Erythroblast (primary cell): ENCODE measurements around the gene SERPINB1.

Experiments used
- DNase-seq, 2 experiments: peaks; one replicate each; lab custom pipeline; 2025; lab: John Stamatoyannopoulos, UW
- GATA1 ChIP-seq: IDR thresholded peaks from 2 replicates; pipeline ENCODE4 v1.6.1; 2011; ENCODE audit warnings: low read depth, mild to moderate bottlenecking, control low read depth, low read length, moderate library complexity
- POLR2A ChIP-seq: IDR thresholded peaks from 2 replicates; pipeline ENCODE4 v1.6.1; 2011; ENCODE audit warnings: mild to moderate bottlenecking, low read length

SERPINB1 gene

DNA sequence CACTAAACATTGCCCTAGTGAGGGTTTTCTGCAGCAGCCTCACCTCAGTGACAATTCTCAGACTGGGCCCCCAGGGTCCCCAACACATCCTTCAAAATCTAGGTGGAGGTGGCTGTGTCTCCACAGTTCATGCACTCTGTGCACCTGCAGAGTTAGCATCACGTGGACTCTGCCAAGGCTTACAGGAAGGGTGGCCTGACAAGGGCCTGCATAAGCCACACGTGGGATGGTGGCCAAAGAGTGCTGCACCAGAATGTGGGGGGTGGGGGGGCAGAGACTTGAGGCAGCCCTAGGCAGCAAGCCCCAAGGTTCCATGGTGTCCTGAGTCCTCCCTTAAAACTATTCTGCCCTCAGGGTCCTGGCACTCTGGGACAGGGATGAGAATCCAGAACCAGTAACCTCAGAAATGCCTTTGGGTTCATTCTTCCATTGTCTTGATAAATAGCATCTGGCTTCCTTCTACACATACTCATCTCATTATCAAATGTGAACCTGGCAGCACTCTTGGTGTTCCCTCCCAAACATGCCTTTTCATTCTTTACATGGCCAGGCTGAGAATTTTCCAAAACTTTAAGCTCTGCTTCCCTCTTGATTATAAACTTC lies 1.6 kb upstream of the SERPINB1 start:
- TF ChIP-seq GATA1 (no peak), POLR2A (no peak)
- no peak for DNase-seq

DNA sequence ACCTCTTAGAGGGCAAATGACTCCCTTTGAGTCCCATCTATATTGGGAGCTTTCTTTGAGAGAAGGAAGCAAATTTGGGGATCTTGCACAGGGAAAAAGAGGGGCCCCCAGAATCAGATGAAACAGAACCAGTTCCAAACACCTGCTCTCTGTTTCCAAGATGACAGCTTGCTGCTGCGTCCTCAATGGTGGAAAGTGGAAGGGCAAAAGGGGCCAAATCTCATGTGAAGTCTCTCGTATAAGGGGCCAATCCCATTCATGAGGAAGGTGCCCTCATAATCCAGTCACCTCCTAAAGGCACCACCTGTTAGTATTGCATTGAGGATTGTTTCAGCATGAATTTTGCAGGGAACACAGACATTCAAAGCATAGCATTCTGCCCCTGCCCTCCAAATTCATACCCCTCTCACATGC lies 483 bp upstream of the SERPINB1 start:
- TF ChIP-seq GATA1 (no peak), POLR2A (no peak)
- DNase-seq, result no peak

DNA sequence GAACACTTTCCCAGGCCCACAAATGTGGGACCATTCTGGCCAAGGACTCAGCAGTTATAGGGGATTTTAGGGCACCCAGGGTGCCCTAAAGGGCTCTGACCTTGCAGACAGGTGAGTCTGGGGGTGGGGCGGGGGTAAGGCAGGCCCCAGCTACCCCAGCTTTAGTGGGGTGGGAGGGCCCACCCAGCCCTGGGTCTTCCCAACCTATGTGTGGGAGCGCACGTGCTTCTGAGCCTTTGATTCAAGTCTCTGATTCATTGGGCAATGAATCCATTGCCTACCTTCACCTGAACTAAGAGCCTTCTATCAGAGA lies 958 bp downstream of the SERPINB1 start:
- DNase-seq, result no peak
- TF ChIP-seq POLR2A (no peak), GATA1 (no peak)

DNA sequence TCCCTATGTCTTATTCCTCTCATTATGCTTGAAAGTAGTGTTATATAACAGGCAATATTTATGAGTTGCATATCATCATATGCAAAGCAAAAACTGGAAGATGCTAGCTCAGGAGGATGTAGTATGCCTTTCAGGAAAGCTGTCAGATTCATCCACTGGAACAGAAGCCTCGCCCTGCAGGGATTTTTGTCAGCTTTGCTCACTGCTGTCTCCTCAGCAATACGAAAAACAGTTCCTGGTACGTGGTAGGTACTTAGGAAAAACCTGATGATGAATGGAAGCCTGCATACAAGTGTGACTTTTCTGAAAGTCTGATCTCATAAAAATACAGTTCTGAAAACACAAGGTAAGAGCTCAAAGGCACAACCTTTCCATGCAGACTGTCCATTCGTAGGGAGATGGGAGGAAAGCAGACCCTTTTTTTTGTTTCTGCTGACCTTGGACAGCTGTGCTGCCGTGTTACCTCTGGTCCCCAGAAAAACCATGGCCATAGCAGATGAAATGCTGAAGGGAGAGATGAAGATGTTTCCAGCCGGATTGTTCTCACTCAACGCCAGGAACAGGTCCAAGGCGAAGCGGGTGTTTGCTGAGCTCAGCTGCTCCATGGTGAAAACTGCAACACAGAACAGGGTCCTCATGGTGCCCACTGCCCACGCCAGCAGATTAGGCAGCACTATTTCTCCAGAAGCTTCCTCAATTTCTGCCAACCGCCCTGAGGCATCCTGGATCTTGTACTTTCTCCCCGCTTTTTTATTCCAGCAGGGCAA lies 1.5 kb downstream of the SERPINB1 start:
- no peak for DNase-seq
- no peak for TF ChIP-seq GATA1
- no peak for TF ChIP-seq POLR2A

DNA sequence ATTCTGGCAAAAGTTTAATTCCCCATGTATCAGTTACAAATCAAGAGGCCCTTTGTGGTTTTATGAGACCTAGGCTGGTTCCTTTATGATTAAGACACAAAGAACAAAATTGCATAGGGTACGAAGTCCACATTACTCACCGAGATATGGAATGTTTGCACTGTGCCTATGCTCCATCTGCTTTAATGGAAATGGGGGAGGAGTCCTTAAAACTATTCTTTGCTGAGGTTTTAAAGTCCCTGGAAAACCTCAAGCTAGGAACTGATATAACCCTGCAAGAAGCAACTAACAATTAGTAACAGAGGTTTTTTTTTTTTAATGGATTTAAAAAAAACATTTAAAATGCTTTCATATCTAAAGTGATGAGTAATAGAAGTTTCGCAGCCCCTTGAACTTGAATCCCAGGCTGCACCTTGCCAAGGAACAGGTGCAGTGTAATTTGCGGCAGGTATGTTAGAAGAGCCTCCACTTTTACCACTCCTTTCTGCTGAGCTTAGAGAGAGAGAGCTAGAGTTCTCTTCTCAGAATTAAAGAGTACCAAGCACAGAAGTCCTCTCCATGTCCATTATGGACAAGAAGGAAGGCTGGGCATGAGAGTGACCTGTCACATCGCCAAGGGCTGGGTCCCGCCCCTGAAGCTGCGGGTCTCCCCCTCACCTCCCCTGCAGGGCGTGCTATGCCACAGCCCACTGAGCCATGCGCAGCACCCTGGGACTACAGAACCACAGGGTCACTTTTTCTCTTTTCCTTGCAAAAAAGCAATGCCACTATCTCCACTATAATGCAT lies 2.3 kb downstream of the SERPINB1 start:
- DNase-seq, result no peak
- TF ChIP-seq POLR2A, result no peak
- no peak for TF ChIP-seq GATA1

DNA sequence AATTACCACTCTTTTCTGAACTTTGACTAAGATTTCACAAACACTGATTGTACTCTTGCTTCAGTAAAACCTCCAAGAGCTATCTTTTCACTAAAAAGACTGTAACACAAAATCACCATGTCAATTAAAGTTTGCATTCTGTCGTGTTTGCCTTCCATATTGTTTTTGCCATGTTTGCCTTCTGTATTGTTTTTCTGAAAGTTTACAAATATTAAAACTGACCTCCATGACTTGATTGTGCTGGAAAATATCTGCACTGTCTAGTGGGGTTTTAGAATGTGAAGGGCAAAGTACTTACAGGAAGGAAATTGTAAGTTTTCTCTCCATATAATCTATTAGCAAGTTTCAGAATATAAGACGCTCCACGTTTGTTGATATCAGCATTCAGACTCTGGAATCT lies 3.4 kb downstream of the SERPINB1 start:
- no peak for DNase-seq
- TF ChIP-seq GATA1 (no peak), POLR2A (no peak)

GRCh38 chr6:2834262-2834661 lies 7.4 kb downstream of the SERPINB1 start:
- no peak for TF ChIP-seq GATA1
- no peak for TF ChIP-seq POLR2A
- DNase-seq, result no peak

DNA sequence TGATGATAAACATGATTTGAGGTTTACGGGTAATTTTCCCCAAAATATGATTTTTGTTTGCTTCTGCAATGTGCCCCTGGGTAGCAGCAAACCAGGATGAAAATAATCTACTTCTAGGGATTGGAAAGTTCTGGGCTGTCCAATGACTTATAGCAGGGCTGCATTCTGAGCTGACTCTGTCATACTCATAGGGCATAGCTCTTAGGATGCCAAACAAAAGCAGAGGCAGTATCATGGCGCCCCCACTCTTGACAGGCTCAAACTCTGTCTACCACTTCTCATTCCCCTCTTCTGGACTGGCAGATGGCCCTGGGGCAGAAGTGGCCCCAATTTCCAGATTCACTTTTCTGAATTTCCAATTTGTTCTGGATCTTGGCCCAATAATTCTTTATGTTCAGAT lies 10.3 kb downstream of the SERPINB1 start:
- TF ChIP-seq GATA1, result no peak
- TF ChIP-seq POLR2A, result no peak
- no peak for DNase-seq

DNA sequence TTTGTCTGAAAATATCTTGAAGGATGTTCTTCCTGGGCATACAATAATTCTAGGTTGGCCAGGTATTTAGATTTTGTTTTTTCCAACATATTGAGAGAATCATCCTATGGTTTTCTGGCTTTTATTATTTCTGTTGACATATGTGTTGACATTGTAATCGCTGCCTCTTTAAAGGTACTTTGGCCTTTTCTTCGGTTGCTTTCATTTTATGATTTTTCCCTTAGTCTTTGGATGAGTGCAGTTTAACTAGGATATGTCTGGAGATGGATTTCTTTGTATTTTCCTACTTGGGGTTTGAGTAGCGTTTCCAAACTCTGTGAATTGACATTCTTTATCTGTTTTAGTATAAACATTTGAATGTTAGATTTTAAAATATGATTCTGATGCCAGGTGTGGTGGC lies 11.5 kb downstream of the SERPINB1 start:
- TF ChIP-seq POLR2A (no peak), GATA1 (no peak)
- no peak for DNase-seq

DNA sequence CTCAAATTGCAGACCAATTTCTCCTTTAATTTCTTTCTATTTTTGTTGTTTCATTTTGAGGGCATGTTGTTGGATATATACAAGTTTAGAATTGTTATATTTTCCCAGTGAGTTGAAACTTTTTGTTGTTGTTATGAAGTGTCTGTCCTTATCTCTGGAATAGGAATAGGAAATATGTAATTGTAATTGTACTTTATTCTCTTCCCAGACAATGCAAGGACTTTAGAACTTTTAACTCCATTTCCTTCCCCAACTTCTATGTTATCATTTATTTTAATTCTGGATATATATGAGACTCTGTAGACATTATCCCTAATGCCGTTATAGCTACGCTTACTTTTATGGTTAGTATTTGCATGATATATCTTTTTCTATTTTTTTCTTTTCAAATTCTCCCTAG lies 12.4 kb downstream of the SERPINB1 start:
- TF ChIP-seq POLR2A, result no peak
- no peak for TF ChIP-seq GATA1
- DNase-seq, result no peak

DNA sequence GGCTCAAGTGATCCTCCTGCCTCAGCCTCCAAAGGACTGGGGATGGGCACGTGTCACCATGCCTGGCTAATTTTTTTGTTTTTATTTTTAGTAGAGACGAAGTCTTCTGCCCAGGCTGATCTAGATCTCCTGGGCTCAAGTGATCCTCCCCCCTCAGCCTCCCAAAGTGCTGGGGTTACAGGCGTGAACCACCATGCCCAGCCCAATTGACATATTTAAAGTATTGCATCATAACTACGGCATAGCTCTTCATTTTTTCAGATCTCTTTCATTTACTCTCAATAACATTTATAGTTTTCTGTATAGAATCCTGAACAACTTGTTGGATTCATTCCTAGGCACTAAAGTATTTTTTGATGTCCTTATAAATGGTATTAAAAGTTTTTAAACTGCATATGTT lies 13.0 kb downstream of the SERPINB1 start:
- TF ChIP-seq GATA1, result no peak
- DNase-seq, result no peak

GRCh38 chr6:2827142-2827541 lies 14.5 kb downstream of the SERPINB1 start:
- no peak for TF ChIP-seq GATA1
- no peak for TF ChIP-seq POLR2A
- no peak for DNase-seq

DNA sequence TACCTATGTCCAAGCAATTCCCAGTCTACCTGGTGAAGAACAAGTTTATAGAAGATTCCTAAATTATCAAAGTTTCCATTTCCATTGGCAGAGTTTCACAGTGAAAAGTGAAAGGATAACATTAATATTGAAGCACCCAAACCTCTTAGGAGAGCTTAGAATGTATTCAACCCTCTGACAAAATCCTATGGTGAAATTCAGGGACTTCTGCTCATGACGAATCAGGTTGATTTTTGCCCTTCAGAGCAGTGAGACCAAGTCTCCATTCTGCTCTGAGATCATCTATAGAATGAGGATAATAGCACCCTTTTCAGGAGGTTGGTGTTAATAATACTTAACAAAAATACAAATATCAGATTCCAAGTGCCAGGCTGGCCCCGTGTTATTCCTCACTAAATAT lies 15.5 kb downstream of the SERPINB1 start:
- TF ChIP-seq GATA1, result no peak
- TF ChIP-seq POLR2A, result no peak
- DNase-seq, result no peak
